ENCODE data around the gene TNFRSF8. TPM values are rescaled to one million over a fixed set of nuclear protein-coding genes. Genes with fewer than 3 reads are reported as not detected.

Gene TNFRSF8
- total and polyA plus RNA-seq, 9 of the 15 experiments (the other 6 are each of a cell fraction or from before 2014, with no cell fraction given), result 3.5 to 38.4 (median 17.1) TPM

- no peak for TF ChIP-seq PRDM10 (IDR thresholded peaks at IDR 0.05; ENCODE audit: partially characterized antibody)
- no peak for TF ChIP-seq SRSF7 (optimal IDR thresholded peaks at IDR 0.05; ENCODE audit: low read depth, low read length)
- TF ChIP-seq HNRNPK (IDR thresholded peaks at IDR 0.05; ENCODE audit: low read depth, low read length, poor library complexity, severe bottlenecking), result no peak
- no peak for TF ChIP-seq NR2C1 (IDR thresholded peaks at IDR 0.05)
- 0 out of 2 replicates have a peak, but pooled peaks have one; percentile 40 for TF ChIP-seq NR2C1 (tag; IDR thresholded peaks at IDR 0.05)
- no peak for TF ChIP-seq MAX (CRISPR knock-in tag; IDR thresholded peaks at IDR 0.05)
- TF ChIP-seq ZBTB8A (IDR thresholded peaks at IDR 0.05; ENCODE audit: partially characterized antibody), result no peak
- peak in 1 of 2 experiments; percentile 2; a peak in 1 of 4 replicates for TF ChIP-seq NRF1 (conservative IDR thresholded peaks at IDR 0.05 in 1 of 2, IDR thresholded peaks at IDR 0.05 in 1 of 2)
- TF ChIP-seq MLX (CRISPR knock-in tag; conservative IDR thresholded peaks at IDR 0.05), result no peak
- TF ChIP-seq ZFPM2 (CRISPR knock-in tag; IDR thresholded peaks at IDR 0.05), result no peak
- TF ChIP-seq TARDBP (IDR thresholded peaks at IDR 0.05), result no peak
- TF ChIP-seq PHF20 (IDR thresholded peaks at IDR 0.05; ENCODE audit: partially characterized antibody), result peak; percentile 38
- TF ChIP-seq TGIF2 (CRISPR knock-in tag; IDR thresholded peaks at IDR 0.05), result no peak
- no peak for TF ChIP-seq ZNF212 (CRISPR knock-in tag; IDR thresholded peaks at IDR 0.05)
- peak; percentile 22 for TF ChIP-seq ZNF699 (CRISPR knock-in tag; IDR thresholded peaks at IDR 0.05; ENCODE audit: insufficient replicate concordance)
- peak; percentile 32; the same call in 1 of the 2 replicates for TF ChIP-seq LEF1 (IDR thresholded peaks at IDR 0.05)
- TF ChIP-seq EGR1 (conservative IDR thresholded peaks at IDR 0.05), result 0 out of 2 replicates have a peak, but pooled peaks have one; percentile 23
- peak; percentile 82 for TF ChIP-seq ADNP (tag; IDR thresholded peaks at IDR 0.05)
- peak; percentile 16; the same call in 1 of the 2 replicates for TF ChIP-seq ATF7 (IDR thresholded peaks at IDR 0.05)
- 0 out of 2 replicates have a peak, but pooled peaks have one; percentile 19 for TF ChIP-seq STAT5A (IDR thresholded peaks at IDR 0.05; ENCODE audit: borderline replicate concordance, low read length)
- TF ChIP-seq RBM14 (IDR thresholded peaks at IDR 0.05; ENCODE audit: borderline replicate concordance, insufficient read depth, low read depth, low read length), result no peak
- no peak; the same call in 1 of the 2 replicates for TF ChIP-seq CREB3 (tag; conservative IDR thresholded peaks at IDR 0.05; ENCODE audit: low read depth)
- TF ChIP-seq FOXJ2 (tag; IDR thresholded peaks at IDR 0.05), result no peak
- TF ChIP-seq NFE2 (IDR thresholded peaks at IDR 0.05; ENCODE audit: low read depth), result peak; percentile 16; the same call in 1 of the 2 replicates
- peak; percentile 94 for TF ChIP-seq BCOR (IDR thresholded peaks at IDR 0.05)
Measured at GRCh38 chr1:12040457-12041051, 22.5 kb upstream of the TNFRSF8 start (continued).
